Endothelial cell of umbilical vein (primary cell): ENCODE measurements around the gene RIMS4. TPM values are rescaled to one million over a fixed set of nuclear protein-coding genes. Genes with fewer than 3 reads are reported as not detected.

Source experiments
- BruUV-seq: library from RNA; stranded (reverse); fragments of 400-500 nt; replicated peaks from 2 replicates; lab custom pipeline; 2021; lab: Mats Ljungman, UMichigan
- CTCF ChIA-PET: fragments of 300-600, 350-600 bp; sonication (Branson Sonifier 250); formaldehyde crosslinking; loops from one replicate; lab custom pipeline; 2021; ENCODE audit warnings: antibody characterized with exemption, inconsistent platforms; lab: Charles Lee
- POLR2A ChIA-PET: fragments of 300-600, 350-600 bp; sonication (Branson Sonifier 250); formaldehyde crosslinking; loops from one replicate; lab custom pipeline; 2021; ENCODE audit warnings: antibody characterized with exemption, inconsistent platforms; lab: Charles Lee
- DNase-seq: peaks from one replicate; pipeline ENCODE4 v3.0.0-alpha.2; 2011; ENCODE audit warnings: low read depth, low spot score
- FAIRE-seq: peaks from 2 replicates; lab custom pipeline; 2011; peaks lifted over from hg19 to GRCh38; lab: Jason Lieb, UNC
- H2AFZ ChIP-seq: 2 replicates; pipeline ENCODE4 v1.6.0; 2012; ENCODE audit warnings: low read depth, low read length, control low read depth, inconsistent platforms
- H3K27ac ChIP-seq: 2 replicates; pipeline ENCODE4 v1.5.1; 2011; ENCODE audit warnings: low read depth, mild to moderate bottlenecking, control low read depth, low read length, moderate library complexity; ENCODE audit not compliant: insufficient read depth
- H3K27me3 ChIP-seq, 2 experiments: 2 replicates each; pipeline versions ENCODE4 v1.6.0 to v1.6.1; 2011; ENCODE audit warnings: low read length in 2 of 2, mixed read lengths in 1 of 2; ENCODE audit not compliant: control insufficient read depth in 2 of 2, insufficient read depth in 2 of 2
- H3K36me3 ChIP-seq, 2 experiments: 2 replicates in 1 of 2; 3 replicates in 1 of 2; pipeline ENCODE4 v1.5.1; 2011; ENCODE audit warnings: low read length in 2 of 2, mild to moderate bottlenecking in 1 of 2, moderate library complexity in 1 of 2; ENCODE audit not compliant: control insufficient read depth in 2 of 2, insufficient read depth in 2 of 2; ENCODE audit errors: extremely low read depth in 1 of 2
- H3K4me1 ChIP-seq: 3 replicates; pipeline ENCODE4 v1.5.1; 2011; ENCODE audit warnings: mild to moderate bottlenecking, low read length; ENCODE audit not compliant: control insufficient read depth, insufficient read depth; ENCODE audit errors: extremely low read depth
- H3K4me2 ChIP-seq: 2 replicates; pipeline ENCODE4 v1.6.1; 2011; ENCODE audit warnings: low read length, control low read depth, mixed read lengths; ENCODE audit not compliant: insufficient read depth
- H3K4me3 ChIP-seq, 3 experiments: fragments of 200-600 bp in 1 of 3; sonication (generic), shearing (Covaris generic) in 1 of 3; replicated peaks in 1 of 3; 2 replicates each; pipeline ENCODE4 v1.5.1; 2011 to 2016; ENCODE audit warnings: control low read depth in 3 of 3, low read length in 3 of 3, mild to moderate bottlenecking in 2 of 3, inconsistent platforms in 1 of 3, low read depth in 1 of 3, moderate library complexity in 1 of 3; ENCODE audit not compliant: insufficient read depth in 1 of 3
- H3K79me2 ChIP-seq: 2 replicates; pipeline ENCODE4 v1.6.0; 2012; ENCODE audit warnings: low read length, inconsistent platforms; ENCODE audit not compliant: control insufficient read depth, insufficient read depth
- H3K9ac ChIP-seq: replicated peaks from 2 replicates; pipeline ENCODE3; 2011; ENCODE audit warnings: low read length, control low read depth; ENCODE audit not compliant: insufficient read depth; ENCODE audit errors: extremely low read depth
- H3K9me1 ChIP-seq: replicated peaks from 3 replicates; pipeline ENCODE4 v1.6.0; 2011; ENCODE audit warnings: mild to moderate bottlenecking, low read length; ENCODE audit not compliant: control insufficient read depth, insufficient read depth; ENCODE audit errors: extremely low read depth
- H3K9me3 ChIP-seq: replicated peaks from 2 replicates; pipeline ENCODE4 v1.5.1; 2012; ENCODE audit warnings: low read length, inconsistent platforms; ENCODE audit not compliant: control insufficient read depth, insufficient read depth
- H4K20me1 ChIP-seq: replicated peaks from 2 replicates; pipeline ENCODE3; 2011; ENCODE audit warnings: mild to moderate bottlenecking, low read length; ENCODE audit not compliant: control insufficient read depth, insufficient read depth; ENCODE audit errors: extremely low read depth
- CTCF ChIP-seq, 2 donors: IDR thresholded peaks; 1 replicate in 1 of 2; 2 replicates in 1 of 2; pipeline ENCODE4 v1.5.1; 2011; ENCODE audit warnings: low read length in 2 of 2, mild to moderate bottlenecking in 2 of 2, moderate library complexity in 2 of 2, control low read depth in 1 of 2, inconsistent platforms in 1 of 2, low read depth in 1 of 2; ENCODE audit not compliant: insufficient read depth in 1 of 2; ENCODE audit errors: extremely low read depth in 1 of 2
- EZH2 ChIP-seq: IDR thresholded peaks from 2 replicates; pipeline ENCODE4 v1.6.1; 2012; ENCODE audit warnings: borderline replicate concordance, low read depth, mild to moderate bottlenecking, moderate library complexity, low read length, inconsistent platforms; ENCODE audit not compliant: severe bottlenecking
- FOS ChIP-seq: IDR thresholded peaks from 2 replicates; pipeline ENCODE4 v1.6.1; 2011; ENCODE audit warnings: mild to moderate bottlenecking, low read length, moderate library complexity, borderline replicate concordance; ENCODE audit not compliant: insufficient read depth
- GATA2 ChIP-seq: IDR thresholded peaks from 2 replicates; pipeline ENCODE4 v1.7.0; 2011; ENCODE audit warnings: low read depth, mild to moderate bottlenecking, moderate library complexity, mixed read lengths, low read length; ENCODE audit not compliant: insufficient read length, insufficient read depth
- JUN ChIP-seq: IDR thresholded peaks from 2 replicates; pipeline ENCODE4 v1.6.1; 2011; ENCODE audit warnings: borderline replicate concordance, low read depth; ENCODE audit not compliant: insufficient read length, insufficient read depth
- MAX ChIP-seq: IDR thresholded peaks from 2 replicates; pipeline ENCODE4 v1.6.1; 2011; ENCODE audit not compliant: insufficient read depth, insufficient read length
- MYC ChIP-seq: IDR thresholded peaks from one replicate; pipeline ENCODE4 v1.6.1; 2011; ENCODE audit warnings: mild to moderate bottlenecking, low read depth, low read length
- POLR2A ChIP-seq: IDR thresholded peaks from 2 replicates; pipeline ENCODE4 v1.6.1; 2012; ENCODE audit warnings: low read depth, mild to moderate bottlenecking, control low read depth, low read length
- POLR2AphosphoS5 ChIP-seq: IDR thresholded peaks from 2 replicates; pipeline ENCODE4 v1.6.1; 2012; ENCODE audit warnings: low read depth, mild to moderate bottlenecking, control low read depth, low read length, moderate library complexity; ENCODE audit not compliant: insufficient read depth
- dilution Hi-C: fragments of 300-500 bp; cut with MboI; formaldehyde crosslinking; loops from one replicate; pipeline ENCODE4 v1.15.0; 2019; ENCODE audit warnings: low sequenced_read_pairs; ENCODE audit not compliant: extremely low pct_ligation_motif_present
- intact Hi-C: fragments of 100-400 bp; cut with micrococcal nuclease; formaldehyde crosslinking; loops from one replicate; pipeline ENCODE4 v1.10.0; 2022
- polyA plus RNA-seq, 4 experiments: library from polyadenylated mRNA; depleted of rRNA in 3 of 4; stranded (reverse) in 3 of 4; unstranded in 1 of 4; fragments of >200 nt; gene quantifications; 2 replicates each; pipeline versions ENCODE4 v1.2.1 to v1.2.3, GENCODE V29; 2011 to 2012; ENCODE audit warnings: missing spikeins in 1 of 4
- total RNA-seq: library from RNA; stranded (reverse); gene quantifications from 2 replicates; pipeline ENCODE4 v1.2.3, GENCODE V29; 2021

The RIMS4 gene
- total and polyA plus RNA-seq, 2 donors (not counting 3 experiments of a cell fraction or from before 2014, with no cell fraction given): not detected

GRCh38 chr20:44715499-44716308 is 94.6 kb downstream of the RIMS4 start:
- no peak for TF ChIP-seq CTCF (IDR thresholded peaks at IDR 0.05; ENCODE audit: extremely low read depth in 1 of 2, insufficient read depth in 1 of 2, low read depth in 1 of 2, low read length in 2 of 2)
- TF ChIP-seq JUN: no peak
- TF ChIP-seq POLR2AphosphoS5: no peak
- TF ChIP-seq MAX: no peak
- no peak for TF ChIP-seq GATA2
- no peak for TF ChIP-seq MYC
- TF ChIP-seq FOS: no peak
- no peak for TF ChIP-seq EZH2
- no peak for TF ChIP-seq POLR2A
- Histone ChIP-seq H4K20me1 (no peaks in the 10 kb centered on the region), H3K4me1 (peaks cover 12% of the 10 kb centered on the region), H3K27ac (no peak overlapping the region), H3K9ac (no peak overlapping the region), H3K4me2 (no peak overlapping the region), H3K79me2 (no peaks in the 10 kb centered on the region), H3K4me3 (no peak overlapping the region), H3K9me1 (no peaks in the 10 kb centered on the region), H3K9me3 (no peaks in the 10 kb centered on the region), H2AFZ (no peak overlapping the region), H3K27me3 (no peaks in the 10 kb centered on the region), H3K36me3 (no peaks in the 10 kb centered on the region)
- ChIA-PET POLR2A (no interaction called here), CTCF (interaction anchor here (1.1 to 4.8 kb wide), 7 partner anchors 8 to 31 kb away, joined by 4 to 23 read pairs (median 6); no protein-coding TSS in a partner anchor)
- dilution Hi-C loops: no loop called here
- BruUV-seq: no TSS peak
- intact Hi-C loops: no loop called here
- FAIRE-seq (no peak), DNase-seq (no peak)
